ACHN (cell line): ENCODE measurements around the gene KIF3A.

ENCODE experiments used
- DNase-seq: peaks from one replicate; pipeline ENCODE4 v3.0.0-alpha.2; 2015
- in situ Hi-C: cut with HindIII; loops from 2 replicates; pipeline ENCODE4 v1.10.0; 2017; ENCODE audit warnings: low sequenced_read_pairs, low pct_ligation_motif_present, low pct_unique_long_range_greater_than_20kb

Gene KIF3A

DNA sequence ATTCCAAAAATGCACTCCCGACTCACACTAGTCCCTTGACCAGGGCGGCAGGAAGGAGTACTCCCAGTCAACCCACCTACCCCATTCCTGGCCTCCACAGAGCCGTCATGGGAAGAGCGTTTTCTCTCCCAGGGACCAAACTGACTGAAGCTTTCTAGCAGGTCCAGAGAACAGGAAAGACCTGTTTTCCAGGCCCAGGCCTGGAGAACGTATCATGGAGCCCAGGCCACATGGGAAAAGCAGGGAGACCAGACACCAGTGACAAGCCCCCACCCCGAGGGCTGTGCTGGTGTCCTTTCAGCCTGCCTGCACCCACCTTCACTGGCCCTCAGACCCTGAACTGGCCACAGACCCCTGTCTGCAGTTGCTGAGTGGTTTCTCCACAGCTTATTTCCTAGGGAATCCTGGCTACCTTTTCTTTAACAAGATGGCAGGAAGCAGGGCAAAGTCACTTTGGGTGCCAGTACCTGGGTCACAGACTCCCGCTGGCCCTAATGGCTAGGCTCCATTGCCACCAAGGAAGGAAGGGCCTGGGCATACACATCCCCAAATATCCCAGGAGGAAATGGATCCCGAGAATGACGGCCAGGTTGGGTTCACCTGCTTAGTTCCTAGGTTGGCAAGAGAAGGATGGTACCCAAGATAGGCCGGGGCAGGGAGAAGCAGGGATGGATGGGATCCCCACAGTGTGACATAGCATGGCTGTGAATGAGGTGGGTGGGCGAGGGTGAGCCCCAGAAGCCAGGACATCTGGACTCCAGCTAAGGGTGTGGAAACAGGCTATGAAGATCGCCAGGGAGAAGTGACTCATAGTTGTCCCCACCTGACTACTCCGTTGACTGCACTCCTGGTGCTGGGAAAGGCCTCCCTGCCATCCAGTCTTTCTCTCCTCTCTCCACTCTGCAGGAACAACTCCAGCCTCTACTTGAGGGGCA lies 22.0 kb upstream of the KIF3A start:
- no peak for DNase-seq
- in situ Hi-C loops, result no loop called here

DNA sequence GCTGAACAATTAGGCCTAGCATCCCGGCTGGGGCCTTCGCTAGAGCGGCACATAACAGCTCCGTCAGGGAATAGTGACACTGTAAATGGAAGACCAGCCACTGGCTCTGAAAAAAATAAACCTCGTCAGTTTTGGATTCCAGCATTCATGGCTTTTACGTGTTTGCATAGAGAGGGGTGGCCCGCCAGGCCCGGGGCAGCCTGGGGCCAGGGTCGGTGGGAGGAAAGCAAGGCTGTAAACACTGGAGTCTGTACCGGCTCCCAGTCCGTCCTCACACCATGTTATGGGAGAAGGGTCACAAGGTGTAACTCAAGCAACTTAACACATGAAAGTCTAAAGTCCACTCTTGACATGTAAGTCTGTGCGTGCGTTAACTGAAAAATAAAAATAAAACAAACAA lies 21.1 kb upstream of the KIF3A start:
- no peak for DNase-seq
- in situ Hi-C loops, result no loop called here

DNA sequence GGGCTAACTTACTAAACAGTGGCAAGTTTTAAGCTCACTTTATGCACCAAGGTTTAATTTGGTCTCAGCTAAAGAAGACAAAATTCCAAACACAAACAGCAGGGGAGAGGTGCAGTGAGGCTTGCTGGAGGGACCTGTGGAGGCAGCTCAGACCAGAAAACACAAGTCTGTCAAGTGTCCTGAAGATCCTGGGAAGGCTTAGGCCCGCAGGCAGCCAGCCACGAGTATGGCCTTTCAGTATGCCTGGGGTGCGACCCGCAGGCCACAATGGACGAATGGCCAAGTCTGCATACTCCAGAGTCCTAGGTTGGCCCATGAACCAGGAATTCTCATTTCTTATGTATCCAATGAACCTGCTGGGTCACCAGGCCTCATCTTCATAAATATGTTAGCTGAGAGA lies 19.2 kb upstream of the KIF3A start:
- no peak for DNase-seq
- in situ Hi-C loops, result no loop called here

DNA sequence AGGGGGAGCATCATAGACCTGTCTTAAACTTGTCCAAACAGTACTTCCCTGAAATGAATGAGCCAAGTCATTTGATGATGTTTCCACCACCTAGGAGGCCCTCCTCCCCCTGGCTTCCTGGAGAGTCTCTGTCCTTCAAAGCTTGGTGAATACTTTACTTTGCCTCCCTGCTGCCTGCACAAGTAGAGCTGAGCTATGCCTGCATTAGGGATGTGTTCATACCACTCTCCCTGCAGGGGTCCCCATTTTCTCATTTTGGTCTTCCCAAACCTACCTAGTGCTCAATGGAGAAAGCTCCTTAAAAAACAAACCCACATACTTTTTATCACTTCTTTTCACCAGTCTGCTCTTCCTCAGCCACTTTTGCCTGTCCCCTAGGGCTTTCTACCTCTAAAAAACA lies 17.6 kb upstream of the KIF3A start:
- DNase-seq, result peak; percentile 13
- in situ Hi-C loops, result no loop called here

DNA sequence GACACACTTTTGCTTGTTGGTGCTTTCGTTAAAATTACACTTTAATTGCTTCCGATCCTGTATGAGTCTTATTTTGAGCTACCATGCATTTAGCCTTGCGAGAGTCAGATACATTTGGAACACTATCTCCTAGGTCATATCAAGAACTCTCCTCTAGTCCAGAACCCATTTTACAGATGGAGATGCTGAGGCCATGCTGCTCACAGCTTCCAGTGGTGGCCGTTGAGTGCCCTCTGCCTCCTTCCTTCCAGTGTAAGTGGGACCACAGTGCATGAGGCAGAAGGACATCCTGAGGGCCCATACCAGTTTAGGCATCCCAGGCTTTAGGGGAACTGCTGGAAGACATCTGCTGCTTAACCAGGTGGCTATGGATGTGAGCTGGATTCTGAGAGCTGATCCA lies 16.8 kb upstream of the KIF3A start:
- in situ Hi-C loops, result no loop called here
- no peak for DNase-seq

DNA sequence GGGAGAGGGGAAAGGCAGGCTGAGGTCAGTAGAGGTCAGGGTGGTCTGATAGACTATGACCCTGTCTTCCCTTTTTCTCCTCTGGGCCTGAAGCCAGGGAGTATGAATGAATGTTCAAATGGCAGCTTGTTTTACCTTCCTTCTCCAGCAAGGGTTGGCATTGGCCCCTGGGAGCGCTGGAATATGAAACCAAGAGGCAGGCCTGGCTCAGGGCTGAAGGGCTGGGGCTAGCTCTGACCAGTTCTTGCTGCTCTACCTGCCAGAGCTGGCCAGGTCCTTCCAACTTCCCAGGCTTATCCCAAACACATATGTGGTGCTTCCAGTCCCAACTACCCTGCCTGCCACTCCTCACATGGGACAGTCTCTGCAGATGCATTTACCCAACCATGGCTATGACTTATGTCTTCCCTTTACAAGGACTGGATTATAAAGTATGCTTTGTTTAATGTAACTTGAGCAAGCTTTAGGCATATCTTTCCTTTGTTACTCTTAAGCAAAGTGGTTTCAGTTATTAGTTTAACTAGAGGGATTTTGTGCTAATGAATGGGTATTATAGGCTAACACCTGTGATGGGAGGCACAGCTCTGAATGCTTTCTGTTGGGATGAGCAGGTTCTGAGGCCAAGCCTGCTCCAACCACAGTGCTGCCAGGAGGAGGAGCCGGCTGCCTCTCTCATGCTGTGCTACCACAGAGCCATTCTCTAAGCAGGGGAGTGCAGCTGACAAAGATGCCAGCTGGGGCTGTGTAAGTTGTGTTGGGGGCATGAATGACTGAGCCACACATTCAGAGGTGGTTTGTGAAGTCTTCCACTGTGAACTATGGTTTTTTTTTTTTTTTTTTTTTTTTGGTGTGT lies 16.0 kb upstream of the KIF3A start:
- peak; percentile 30 for DNase-seq

DNA sequence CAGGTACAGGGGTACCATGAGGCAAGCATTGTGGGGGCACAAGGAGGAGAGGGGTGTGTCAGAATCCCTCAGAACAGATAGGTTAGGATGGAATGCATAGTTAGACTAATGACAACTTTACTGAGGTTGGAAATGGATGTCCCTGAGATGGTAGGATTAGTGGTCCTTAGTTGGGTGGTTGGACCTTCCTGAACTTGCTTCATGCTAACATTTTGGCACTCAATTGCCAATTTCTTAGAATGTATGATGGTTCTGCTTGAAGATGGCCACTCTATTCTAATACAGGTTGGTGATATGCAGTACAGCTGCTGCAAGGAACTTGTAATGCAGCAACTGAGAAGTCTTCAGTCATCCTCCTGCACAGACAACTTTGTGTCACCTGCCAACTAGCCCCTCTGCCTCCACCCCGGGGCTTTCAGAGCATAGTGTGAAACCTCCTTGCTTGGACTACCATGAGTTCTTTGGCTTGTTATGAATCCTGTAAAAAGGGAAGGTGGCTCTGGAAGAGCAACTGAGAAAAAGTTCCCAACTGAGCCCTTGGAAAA lies 15.3 kb upstream of the KIF3A start:
- no peak for DNase-seq
- in situ Hi-C loops, result no loop called here

More for the DNA sequence above, 16.0 kb upstream of the KIF3A start:
- in situ Hi-C loops, result no loop called here

DNA sequence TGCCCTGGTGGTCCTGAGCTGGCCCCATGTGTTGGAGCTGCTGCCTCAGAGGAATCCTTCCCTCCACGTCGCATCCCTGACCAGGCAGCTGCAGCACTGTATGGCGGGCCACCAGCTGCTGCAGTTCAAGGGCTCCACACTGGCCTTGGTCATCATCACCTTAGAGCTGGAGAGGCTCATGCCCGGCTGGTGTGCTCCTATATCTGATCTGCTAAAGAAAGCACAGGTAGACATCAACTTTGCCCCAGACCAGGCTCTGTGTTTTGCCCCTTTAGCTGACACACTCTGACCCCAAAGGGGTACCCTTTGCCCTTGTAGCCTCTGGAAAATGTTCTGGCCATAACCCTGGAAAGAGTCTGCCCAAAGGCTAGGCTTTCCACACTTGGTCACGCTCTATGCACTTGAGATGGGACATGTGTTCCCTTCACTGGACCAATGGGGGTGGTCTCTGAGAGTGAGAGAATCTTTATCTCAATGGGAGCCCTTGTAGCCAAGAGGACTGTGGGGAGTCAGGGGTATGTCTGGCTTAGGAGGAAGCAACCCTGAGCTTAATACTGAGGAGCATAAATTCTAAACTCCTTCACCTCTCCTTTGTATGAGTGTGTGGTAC lies 14.7 kb upstream of the KIF3A start:
- in situ Hi-C loops, result no loop called here
- DNase-seq, result no peak

DNA sequence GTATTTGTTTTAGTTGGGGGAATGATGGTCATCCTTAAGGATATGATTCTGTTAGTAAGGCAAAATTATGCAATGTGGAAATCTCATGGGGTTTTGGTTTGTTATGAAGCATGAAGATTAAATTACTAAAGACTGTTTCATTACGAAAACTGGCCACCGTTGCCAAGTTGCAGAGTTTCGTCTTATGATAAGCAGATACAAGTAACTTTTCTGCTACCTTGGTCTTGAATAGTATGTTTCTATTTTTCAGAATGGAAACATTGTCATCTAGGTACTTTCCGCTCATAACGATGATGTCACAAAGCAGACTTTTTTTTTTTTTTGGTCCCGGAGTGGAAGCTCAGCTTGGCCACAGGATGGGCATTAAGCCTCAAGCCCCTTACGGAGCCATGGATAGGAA lies 14.1 kb upstream of the KIF3A start:
- DNase-seq, result no peak
- in situ Hi-C loops, result no loop called here

DNA sequence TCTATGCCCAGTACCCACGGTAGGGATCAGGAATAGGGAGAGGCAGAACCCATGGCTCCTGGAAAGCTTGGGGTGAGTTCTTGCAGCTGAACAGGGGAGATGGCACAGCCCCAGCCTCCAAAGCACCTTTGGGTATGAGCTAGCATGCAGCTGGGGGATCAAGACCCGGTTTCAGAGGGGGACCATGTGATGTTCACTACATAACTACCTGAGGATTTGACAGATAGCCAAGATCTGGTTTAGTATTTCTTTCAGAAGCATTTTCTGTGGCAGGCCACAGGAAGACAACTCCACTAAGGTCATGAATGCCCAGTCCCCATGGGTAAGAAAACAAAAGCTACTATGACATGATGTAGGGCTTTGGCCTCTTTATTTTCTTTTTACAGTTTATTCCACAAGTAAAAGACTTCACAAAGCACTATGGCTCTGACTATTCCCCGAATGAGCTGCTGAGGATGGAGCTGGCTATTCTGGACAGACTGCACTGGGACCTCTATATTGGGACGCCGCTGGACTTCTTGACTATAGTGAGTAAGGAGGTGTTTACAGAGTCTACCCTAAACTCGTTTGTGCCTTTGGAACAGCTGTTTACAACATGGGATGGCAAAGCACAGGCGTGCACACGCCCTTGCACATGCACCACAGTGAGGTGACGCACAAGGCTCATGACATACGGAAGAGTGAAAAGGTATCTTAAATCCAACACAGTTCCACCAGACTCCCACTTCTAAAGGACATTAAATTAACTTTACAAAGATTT lies 13.3 kb upstream of the KIF3A start:
- DNase-seq, result no peak
- in situ Hi-C loops, result no loop called here

DNA sequence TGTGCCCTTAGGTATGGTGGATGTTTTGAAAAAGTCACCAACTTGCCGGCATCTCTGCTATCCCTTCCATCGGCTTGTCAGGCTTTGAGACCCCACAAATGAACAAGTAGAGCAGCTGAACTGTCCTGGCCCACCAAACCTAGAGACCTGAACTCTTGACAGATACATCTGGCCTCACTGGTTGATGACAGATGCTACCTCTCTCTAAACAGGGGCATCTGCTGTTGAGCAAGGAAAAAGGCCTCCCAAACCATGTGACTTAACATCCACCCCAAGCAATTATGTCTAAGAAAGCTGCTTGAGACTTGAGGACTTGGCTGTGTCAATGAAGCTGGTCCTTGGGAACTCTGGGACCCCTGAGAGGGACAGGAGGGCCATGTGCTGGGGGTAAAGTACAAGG lies 12.2 kb upstream of the KIF3A start:
- DNase-seq, result no peak
- in situ Hi-C loops, result no loop called here

DNA sequence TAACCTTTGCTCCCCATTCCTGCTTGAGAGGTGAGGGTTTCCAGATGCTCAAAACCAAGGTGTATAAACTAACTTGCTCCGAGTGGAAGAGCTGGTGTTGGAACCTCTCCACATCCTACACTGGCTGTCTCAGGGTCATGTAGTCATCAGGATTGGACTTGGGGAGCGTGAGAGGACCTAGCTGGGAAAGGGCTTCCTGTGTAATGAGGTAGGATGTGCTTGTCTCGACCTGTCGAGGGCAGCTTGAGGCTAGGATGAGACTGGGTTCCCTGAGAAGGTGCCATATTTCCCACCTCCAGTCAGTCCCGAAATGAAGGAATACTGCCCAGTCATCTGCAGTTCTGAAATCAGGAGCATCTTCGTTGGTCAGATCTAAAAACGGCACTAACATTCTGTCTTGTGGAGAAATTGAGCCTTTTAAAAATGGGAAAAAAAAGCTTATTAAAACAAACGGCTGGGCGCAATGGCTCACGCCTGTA lies 11.2 kb upstream of the KIF3A start:
- in situ Hi-C loops, result no loop called here
- DNase-seq, result no peak

DNA sequence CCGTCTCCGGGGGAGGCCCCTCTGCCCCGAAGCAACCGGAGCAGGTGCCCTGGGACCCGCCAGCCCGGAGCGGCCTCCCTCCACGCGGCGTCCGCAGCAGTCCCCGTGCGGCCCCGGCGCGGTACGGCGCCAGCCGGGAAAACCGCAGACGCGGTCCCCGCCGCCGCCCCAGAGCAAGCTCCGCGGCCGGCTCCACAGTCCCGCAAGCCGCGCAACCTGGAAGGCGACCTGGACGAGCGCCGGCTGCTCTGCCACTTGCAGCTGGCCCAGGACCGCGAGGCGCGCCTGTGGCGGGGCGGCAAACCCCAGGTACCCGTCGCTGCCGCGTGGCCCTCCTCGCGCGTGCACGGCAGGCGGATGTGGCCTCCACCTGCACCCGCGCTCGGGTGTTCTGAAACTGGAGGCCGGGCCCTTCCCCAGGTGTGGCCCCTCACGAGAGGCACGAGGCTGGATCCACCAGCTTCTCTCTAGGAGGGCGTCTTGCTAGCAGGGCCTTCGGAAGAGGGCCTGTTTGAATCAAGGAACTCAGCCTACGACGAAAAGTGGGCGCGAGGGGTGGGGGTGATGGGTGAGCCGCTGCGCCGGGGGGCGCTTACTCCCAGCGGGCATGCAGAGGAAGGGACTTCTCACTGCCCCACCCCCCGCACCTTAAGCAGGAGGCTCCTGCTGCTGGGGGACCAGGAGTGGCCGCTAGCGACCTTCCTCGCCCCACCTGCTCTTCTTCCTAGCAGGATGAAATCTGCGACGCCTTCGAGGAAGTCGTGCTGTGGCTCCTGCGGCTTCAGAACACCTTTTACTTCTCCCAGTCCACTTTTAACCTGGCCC lies 10.5 kb upstream of the KIF3A start:
- in situ Hi-C loops, result no loop called here
- no peak for DNase-seq

DNA sequence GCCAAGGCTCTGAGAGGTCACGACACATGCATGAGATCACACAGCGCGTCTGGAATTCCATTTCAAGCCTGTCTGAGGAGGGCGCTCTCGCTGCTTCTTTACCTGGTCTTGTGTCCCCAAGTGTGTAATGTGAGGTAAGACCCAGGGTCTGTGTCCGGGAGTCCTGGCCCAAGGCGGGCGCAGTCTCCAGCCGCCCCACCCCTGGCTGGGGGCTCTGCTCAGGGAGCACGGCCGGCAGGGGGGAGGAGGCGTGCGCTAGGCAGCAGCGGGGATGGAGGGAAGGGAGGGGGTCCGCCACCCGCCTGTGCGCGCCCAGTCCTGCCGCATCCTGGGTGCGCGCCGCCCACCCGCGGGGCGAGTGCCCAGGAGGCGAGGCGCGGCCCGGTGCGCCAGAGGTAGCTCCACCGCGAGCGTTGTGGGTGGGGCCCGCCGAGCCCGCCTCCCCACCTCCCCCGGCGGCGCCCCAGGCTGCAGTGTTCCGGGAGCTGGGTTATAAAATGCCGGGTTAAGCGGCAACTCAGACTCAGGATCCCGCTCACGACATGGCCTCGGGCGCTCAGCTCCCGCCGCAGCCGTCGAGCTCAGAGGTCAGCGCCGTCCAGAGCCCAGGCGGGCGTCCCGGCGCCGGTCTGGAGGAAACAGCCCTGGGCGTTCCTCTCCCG lies 9.7 kb upstream of the KIF3A start, which contains the start of gene CCNI2:
Gene CCNI2 (plus strand): TSS at position 473 of the 662 bp plus-strand sequence. CDS start 70 bp downstream, at position 543.
- in situ Hi-C loops, result no loop called here
- peak; percentile 59 for DNase-seq

DNA sequence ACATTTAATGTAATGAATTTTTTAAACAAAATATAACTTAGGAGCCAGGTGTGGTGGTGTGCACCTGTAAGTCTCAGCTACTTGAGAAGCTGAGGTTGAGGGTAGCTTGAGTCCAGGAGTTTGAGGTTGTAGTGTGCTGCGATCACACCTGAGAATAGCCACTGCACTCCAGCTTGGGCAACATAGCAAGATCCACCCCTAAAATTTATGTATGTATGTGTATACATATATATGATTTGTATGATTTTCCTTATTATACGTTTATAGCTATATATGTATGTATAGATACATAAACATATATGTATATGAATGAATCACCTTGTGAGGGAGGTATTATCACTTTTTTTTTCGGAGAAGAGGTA lies 9.2 kb upstream of the KIF3A start:
- DNase-seq, result no peak
- in situ Hi-C loops, result no loop called here

DNA sequence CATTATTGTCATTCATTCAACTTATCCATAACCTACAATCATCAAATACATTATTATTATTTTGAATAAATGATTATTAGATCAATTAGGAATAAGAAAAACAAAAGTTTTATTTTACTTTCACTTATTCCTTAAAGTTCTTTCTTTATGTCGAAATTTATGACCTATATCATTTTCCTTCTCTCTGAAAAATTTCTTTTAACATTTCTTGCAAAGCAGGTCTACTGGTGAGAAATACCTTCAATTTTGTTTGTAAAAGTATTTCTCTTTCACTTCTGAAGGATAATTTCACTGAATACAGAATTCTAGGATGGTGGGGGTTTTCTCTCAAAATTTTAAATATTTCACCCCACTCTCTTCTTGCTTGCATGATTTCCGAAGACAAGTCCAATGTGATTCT lies 7.3 kb upstream of the KIF3A start:
- in situ Hi-C loops, result no loop called here
- no peak for DNase-seq

DNA sequence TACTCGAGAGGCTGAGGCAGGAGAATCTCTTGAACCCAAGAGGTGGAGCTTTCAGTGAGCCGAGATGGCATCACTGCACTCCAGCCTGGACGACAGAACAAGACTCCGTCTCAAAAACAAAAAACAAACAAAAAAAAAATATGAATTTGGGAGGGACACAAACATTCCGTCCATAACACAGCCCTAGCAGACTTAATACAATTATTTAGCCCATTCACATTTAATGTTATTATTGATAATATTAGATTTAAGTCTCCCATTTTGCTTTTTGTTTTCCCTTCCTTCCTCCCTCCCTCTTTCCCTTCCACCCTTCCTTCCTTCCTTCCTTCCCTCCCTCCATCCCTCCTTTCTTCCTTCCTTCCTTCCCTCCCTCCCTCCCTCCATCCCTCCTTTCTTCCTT lies 5.3 kb upstream of the KIF3A start:
- in situ Hi-C loops, result no loop called here
- DNase-seq, result no peak
